ENCODE measurements around the gene USP15.

Gene USP15

GRCh38 chr12:62282057-62282774 lies 22.0 kb downstream of the USP15 start:
- no peak for DNase-seq (ENCODE audit: low read depth, low spot score)

DNA sequence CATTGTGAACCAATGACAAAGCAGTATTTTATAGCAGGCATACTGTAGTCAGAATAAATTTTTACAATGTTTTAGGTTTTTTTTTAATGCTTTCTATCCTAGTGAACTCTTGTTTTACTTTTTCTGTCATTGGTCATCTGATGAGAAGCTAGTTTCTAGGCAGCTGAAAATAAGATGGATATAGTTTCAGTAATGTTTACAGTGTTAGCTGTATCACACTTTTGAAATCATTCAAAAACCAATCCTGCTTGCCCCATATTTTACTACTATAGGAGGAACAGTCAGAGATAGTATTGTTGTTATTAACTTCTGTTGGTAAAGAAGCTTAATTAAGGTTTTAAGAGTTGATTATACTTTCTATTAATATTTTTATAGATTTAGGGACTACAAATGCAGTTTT lies 24.5 kb downstream of the USP15 start:
- DNase-seq (ENCODE audit: low read depth, low spot score), result no peak

- no peak for DNase-seq (ENCODE audit: low read depth, low spot score)
Observed at GRCh38 chr12:62285284-62285683, 25.1 kb downstream of the USP15 start.

GRCh38 chr12:62288328-62288727 lies 28.1 kb downstream of the USP15 start:
- DNase-seq (ENCODE audit: low read depth, low spot score), result no peak

DNA sequence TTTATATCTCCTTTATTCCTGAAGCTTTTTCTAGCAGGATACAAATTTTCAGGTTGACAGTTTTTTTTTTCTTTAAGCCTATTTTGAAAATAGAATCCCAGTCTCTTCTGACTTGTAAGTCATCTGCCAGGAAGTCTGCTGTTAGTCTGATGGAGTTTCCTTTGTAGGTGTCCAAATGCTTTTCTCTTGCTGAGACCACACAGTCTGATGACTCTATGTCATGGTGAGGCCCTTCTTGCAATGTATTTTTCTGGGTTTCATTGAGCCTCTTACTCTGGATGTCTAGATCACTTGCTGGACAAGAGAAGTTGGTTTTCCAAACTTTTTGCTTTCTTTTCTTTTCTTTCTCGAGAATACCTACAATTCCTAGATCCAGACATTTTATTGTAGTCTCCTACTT lies 30.6 kb downstream of the USP15 start:
- no peak for DNase-seq (ENCODE audit: low read depth, low spot score)

DNA sequence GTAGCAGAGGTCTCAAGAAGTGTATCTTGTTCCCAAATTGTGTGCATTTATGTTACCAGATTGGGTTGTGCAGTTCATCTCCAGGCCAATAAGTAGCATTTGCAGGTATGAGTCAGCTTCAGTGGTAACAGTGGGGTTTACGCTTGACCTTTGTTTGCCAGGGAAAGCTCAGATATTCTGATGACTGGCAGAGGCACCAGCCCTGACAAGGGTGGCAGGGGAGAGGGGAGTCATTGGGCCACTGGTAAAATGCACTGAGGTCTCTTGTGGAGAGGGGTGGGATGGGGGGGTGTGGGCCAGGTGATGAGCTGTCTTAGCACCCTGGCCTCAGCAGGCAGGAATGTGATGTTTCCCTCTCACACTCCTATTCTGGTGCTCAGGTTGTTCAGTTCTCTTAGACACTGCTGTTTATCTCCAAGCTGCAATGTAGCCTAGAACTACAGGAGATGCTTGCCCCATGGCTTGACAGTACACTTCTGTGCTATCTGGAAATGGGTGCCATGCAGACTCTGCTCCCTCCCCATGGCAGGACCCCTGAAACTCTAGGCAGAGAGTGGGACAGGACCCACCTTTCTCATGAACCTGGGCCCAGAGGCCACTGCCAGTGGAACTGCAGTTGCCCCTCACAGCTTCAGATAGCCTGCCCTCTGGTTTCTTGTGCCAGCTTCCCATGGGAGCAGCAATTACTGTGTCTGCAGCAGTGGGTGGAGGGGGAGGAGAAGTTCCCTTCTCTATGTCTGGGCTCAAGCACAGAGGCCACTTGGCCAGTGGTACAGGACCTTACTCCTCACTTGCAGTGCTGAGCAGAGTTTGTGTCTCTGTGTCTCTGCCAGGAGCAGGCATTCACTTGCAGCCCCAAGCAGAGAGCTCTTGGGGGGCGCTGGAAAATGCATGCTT lies 31.9 kb downstream of the USP15 start:
- DNase-seq (ENCODE audit: low read depth, low spot score), result no peak

DNA sequence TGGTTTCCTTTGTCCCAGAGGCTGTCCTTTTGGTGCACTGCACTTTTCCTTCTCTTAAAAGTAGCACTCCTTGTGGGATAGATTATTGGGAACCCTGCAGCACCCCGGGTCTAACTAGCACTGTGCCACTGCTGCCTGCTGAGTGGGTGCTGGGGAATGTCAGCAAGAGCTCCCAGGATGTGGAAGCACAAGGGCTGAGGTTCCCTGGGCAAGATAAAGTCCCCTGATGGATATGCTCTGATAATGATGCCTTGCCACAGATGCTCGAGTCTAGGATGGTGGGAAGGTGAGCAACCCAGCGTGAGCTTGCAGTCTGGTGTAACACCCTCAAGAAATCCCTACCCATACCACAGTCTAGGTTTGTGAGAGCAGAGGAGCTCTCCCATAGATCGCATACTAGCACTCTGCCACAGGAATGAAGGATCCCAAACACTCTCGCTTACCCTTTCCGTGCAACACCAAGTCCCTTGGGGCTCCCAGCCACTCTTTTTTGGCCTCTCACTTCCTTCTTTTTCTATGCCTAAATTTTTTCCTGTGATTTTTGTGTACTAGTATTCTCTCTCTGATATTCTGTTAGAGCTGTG lies 32.6 kb downstream of the USP15 start:
- no peak for DNase-seq (ENCODE audit: low read depth, low spot score)

- DNase-seq (ENCODE audit: low read depth, low spot score), result no peak
Observed at GRCh38 chr12:62294378-62294777, 34.2 kb downstream of the USP15 start.

DNA sequence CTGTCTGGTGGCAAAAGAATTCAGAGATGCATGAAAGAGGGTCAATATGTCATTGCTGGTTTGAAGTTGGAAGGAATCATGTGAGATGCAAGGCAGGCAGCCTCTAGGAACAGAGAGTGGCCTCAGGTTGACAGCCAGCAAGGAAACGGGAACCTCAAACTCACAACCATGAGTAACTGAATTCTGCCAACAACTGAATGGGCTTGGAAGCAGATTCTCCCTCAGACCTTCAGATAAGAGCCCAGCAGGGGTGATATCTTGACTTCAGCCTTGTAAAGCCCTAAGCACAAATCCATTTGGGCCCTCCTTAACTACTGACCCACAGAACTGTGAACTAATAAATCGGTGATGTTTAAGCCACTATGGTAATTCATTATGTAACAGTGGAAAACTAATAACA lies 35.8 kb downstream of the USP15 start:
- no peak for DNase-seq (ENCODE audit: low read depth, low spot score)

- no peak for DNase-seq (ENCODE audit: low read depth, low spot score)
Observed at GRCh38 chr12:62297321-62297720, 37.1 kb downstream of the USP15 start.

GRCh38 chr12:62299617-62300016 lies 39.4 kb downstream of the USP15 start:
- DNase-seq (ENCODE audit: low read depth, low spot score), result no peak

- DNase-seq (ENCODE audit: low read depth, low spot score), result no peak
Observed at GRCh38 chr12:62301080-62301798, 41.0 kb downstream of the USP15 start.

DNA sequence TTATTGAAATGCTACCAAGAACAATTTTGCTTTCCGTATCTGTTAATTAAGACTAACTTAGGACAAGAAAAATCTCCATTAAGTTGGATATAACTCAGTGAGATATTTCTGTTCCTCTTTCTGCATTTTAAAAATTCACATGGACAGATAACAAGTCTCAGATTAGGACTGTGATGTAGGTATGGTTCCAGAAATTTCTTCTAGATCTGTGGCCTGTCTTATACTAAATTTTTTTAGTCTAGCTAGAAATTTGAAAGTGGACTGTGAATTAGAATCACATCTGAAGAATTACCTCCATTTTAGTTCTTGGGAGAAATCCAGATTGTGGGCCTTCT lies 41.6 kb downstream of the USP15 start:
- no peak for DNase-seq (ENCODE audit: low read depth, low spot score)

DNA sequence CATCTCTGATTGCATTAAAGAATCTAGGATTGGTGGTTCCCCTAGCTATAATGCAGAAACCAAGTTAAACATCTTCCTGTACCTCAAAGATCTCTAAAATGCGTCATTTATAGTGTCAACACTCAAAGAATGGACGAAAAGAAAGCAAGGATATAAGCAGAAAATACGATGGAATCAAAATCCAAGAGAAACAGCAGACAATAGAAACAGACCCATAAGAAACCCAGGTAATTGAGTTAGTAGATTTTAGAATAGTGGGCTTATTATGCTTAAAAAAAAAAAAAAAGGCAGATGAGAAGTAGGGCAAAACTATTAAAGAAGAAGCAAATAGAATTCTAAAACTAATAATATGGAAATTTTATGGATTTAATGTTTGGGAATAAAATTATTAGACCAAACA lies 44.4 kb downstream of the USP15 start:
- no peak for DNase-seq (ENCODE audit: low read depth, low spot score)

DNA sequence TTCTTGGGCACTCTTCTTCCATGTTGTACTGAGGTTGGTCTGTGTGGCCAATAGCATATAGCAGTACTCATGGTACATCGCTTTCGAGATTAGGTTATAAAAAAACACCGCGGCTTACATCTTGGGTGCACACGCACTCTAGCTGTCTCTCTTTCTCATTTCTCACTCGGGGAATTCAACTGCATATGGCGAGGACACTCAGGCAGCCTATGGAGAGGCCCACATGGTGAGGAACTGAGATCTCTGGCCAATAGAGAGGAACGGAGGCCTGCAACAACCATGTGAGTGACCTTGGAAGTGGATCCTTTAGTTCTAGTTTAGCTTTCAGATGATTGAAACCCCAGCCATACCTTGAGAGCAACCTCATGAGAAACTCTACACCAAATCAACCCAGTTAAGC lies 45.6 kb downstream of the USP15 start:
- no peak for DNase-seq (ENCODE audit: low read depth, low spot score)

GRCh38 chr12:62306569-62307530 lies 46.6 kb downstream of the USP15 start:
- DNase-seq (ENCODE audit: low read depth, low spot score), result no peak

- no peak for DNase-seq (ENCODE audit: low read depth, low spot score)
Observed at GRCh38 chr12:62308201-62308600, 48.0 kb downstream of the USP15 start.

DNA sequence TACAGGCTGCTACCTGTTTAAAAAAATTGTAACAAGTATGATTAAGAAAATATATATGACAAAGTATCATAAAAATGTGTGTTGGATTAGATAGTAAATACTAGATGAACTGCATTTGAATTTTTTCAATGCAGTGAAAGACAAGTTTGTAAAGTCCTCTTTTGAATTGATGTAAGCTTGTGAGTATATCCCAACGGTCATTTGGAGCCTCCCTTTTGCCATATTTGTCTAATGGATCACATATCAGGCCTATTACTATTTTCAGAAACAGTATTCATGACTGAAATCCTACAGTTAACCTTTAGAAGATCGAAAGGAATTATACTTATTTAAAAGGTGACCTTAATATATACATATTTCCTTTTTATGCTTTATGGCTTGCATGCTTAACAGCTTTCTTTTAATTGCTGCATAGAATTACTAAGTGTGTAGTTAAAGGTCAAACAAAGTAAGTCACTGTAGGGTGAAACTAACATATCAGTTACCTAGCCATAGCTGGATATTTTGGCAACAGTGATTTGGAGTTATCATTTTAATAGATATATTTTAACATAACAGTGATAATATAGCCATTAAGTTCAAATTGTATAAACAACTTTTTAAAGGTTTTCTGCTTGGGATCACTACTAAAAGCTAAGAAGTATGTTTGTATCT lies 53.6 kb downstream of the USP15 start:
- no peak for DNase-seq (ENCODE audit: low read depth, low spot score)

- no peak for DNase-seq (ENCODE audit: low read depth, low spot score)
Observed at GRCh38 chr12:62317017-62317416, 56.8 kb downstream of the USP15 start.

DNA sequence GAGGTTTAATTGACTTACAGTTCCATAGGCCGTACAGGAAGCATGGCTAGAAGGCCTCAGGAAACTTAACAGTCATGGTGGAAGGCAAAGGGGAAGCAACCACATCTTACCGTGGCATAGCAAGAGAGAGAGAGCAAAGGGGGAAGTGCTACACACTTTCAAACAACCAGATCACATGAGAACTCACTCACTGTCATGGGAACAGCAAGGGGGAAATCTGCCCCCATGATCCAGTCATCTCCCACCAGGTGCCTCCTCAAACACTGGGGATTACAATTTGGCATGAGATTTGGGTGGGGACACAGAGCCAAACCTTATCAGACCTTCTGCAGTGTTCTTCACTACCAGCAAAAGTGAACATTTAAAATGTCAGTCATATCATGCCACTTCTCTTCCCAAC lies 58.9 kb downstream of the USP15 start:
- no peak for DNase-seq (ENCODE audit: low read depth, low spot score)
